IMR-90 (cell line): ENCODE results near the gene PCGF3. TPM values are rescaled to one million over a fixed set of nuclear protein-coding genes. Genes with fewer than 3 reads are reported as not detected.

Experiments
- ATAC-seq: fragments of 200-7000 bp; cut with Tn5 transposase; 2 replicates; pipeline ENCODE4 v1.9.1; 2020; ENCODE audit warnings: low read depth, mild to moderate bottlenecking, moderate library complexity
- BruUV-seq: library from RNA; stranded (reverse); fragments of 400-500 nt; replicated peaks from 2 replicates; lab custom pipeline; 2021; lab: Mats Ljungman, UMichigan
- CTCF ChIA-PET: fragments of 300-600 bp; formaldehyde crosslinking; extraction: SDS; loops from one replicate; lab custom pipeline; 2021; ENCODE audit warnings: antibody characterized with exemption; lab: Yijun Ruan, JAX
- POLR2A ChIA-PET: fragments of 300-600 bp; sonication (Branson Sonifier 250); formaldehyde crosslinking; loops from one replicate; lab custom pipeline; 2022; ENCODE audit warnings: antibody characterized with exemption; ENCODE audit not compliant: unreplicated experiment; lab: Charles Lee
- DNase-seq: peaks from one replicate; pipeline ENCODE4 v3.0.0; 2013
- H2AFZ ChIP-seq: replicated peaks from 2 replicates; pipeline ENCODE3; 2013; ENCODE audit warnings: low read length, mild to moderate bottlenecking; ENCODE audit not compliant: poor library complexity
- H2AK5ac ChIP-seq: 2 replicates; pipeline ENCODE4 v1.6.1; 2013; ENCODE audit warnings: low read depth, low read length, inconsistent platforms
- H2AK9ac ChIP-seq: replicated peaks from 2 replicates; pipeline ENCODE3; 2013; ENCODE audit warnings: mild to moderate bottlenecking, low read depth, low read length, moderate library complexity; ENCODE audit not compliant: poor library complexity
- H2BK120ac ChIP-seq: 2 replicates; pipeline ENCODE4 v1.6.1; 2013; ENCODE audit warnings: low read depth, low read length, inconsistent platforms
- H2BK15ac ChIP-seq: 3 replicates; pipeline ENCODE4 v1.6.1; 2013; ENCODE audit warnings: low read depth, low read length, inconsistent platforms
- H2BK20ac ChIP-seq: 2 replicates; pipeline ENCODE4 v1.6.1; 2013; ENCODE audit warnings: low read depth, mild to moderate bottlenecking, inconsistent platforms, low read length, moderate library complexity
- H2BK5ac ChIP-seq: 2 replicates; pipeline ENCODE4 v1.6.1; 2013; ENCODE audit warnings: mild to moderate bottlenecking, low read depth, low read length, inconsistent platforms; ENCODE audit not compliant: poor library complexity, severe bottlenecking
- H3K14ac ChIP-seq: replicated peaks from 2 replicates; pipeline ENCODE4 v1.6.1; 2013; ENCODE audit warnings: low read depth, low read length, inconsistent platforms
- H3K18ac ChIP-seq: 2 replicates; pipeline ENCODE4 v1.6.1; 2013; ENCODE audit warnings: low read depth, low read length, control low read depth
- H3K23ac ChIP-seq: 2 replicates; pipeline ENCODE4 v1.6.1; 2013; ENCODE audit warnings: low read depth, low read length, inconsistent platforms
- H3K27ac ChIP-seq: 2 replicates; pipeline ENCODE4 v1.5.1; 2013; ENCODE audit warnings: mild to moderate bottlenecking, control low read depth, low read length; ENCODE audit not compliant: insufficient read depth
- H3K27me3 ChIP-seq: 2 replicates; pipeline ENCODE4 v1.6.1; 2013; ENCODE audit warnings: low read length; ENCODE audit not compliant: control insufficient read depth, insufficient read depth
- H3K36me3 ChIP-seq: 2 replicates; pipeline ENCODE4 v1.6.1; 2013; ENCODE audit warnings: low read length, mixed read lengths; ENCODE audit not compliant: control insufficient read depth, insufficient read depth
- H3K4ac ChIP-seq: 2 replicates; pipeline ENCODE4 v1.6.1; 2013; ENCODE audit warnings: low read depth, low read length, inconsistent platforms
- H3K4me1 ChIP-seq: 2 replicates; pipeline ENCODE4 v1.6.1; 2013; ENCODE audit warnings: low read length, mixed read lengths; ENCODE audit not compliant: control insufficient read depth, insufficient read depth
- H3K4me2 ChIP-seq: 2 replicates; pipeline ENCODE4 v1.6.1; 2013; ENCODE audit warnings: low read depth, mild to moderate bottlenecking, control low read depth, low read length, moderate library complexity
- H3K4me3 ChIP-seq: 2 replicates; pipeline ENCODE4 v1.5.1; 2013; ENCODE audit warnings: low read depth, mild to moderate bottlenecking, control low read depth, low read length, moderate library complexity; ENCODE audit not compliant: insufficient read depth
- H3K56ac ChIP-seq: 2 replicates; pipeline ENCODE4 v1.6.1; 2013; ENCODE audit warnings: low read length, inconsistent platforms; ENCODE audit not compliant: insufficient read depth; ENCODE audit errors: extremely low read depth
- H3K79me1 ChIP-seq, 2 experiments: 2 replicates each; pipeline ENCODE4 v1.6.1; 2013; ENCODE audit warnings: low read length in 2 of 2, inconsistent platforms in 1 of 2, low read depth in 1 of 2
- H3K9ac ChIP-seq: 2 replicates; pipeline ENCODE4 v1.6.1; 2013; ENCODE audit warnings: low read depth, low read length, control low read depth
- H3K9me1 ChIP-seq: 2 replicates; pipeline ENCODE4 v1.6.1; 2013; ENCODE audit warnings: low read length, inconsistent platforms; ENCODE audit not compliant: insufficient read depth
- H3K9me3 ChIP-seq: 2 replicates; pipeline ENCODE4 v1.6.1; 2013; ENCODE audit warnings: low read length; ENCODE audit not compliant: control insufficient read depth, insufficient read depth
- H4K20me1 ChIP-seq: 2 replicates; pipeline ENCODE4 v1.6.1; 2013; ENCODE audit warnings: low read length, inconsistent platforms; ENCODE audit not compliant: insufficient read depth
- H4K5ac ChIP-seq: 2 replicates; pipeline ENCODE4 v1.6.1; 2013; ENCODE audit warnings: mild to moderate bottlenecking, low read depth, low read length, control low read depth
- H4K8ac ChIP-seq, 2 experiments: 2 replicates each; pipeline ENCODE4 v1.6.1; 2013; ENCODE audit warnings: low read depth in 2 of 2, low read length in 2 of 2, control low read depth in 1 of 2, inconsistent platforms in 1 of 2
- H4K91ac ChIP-seq: 2 replicates; pipeline ENCODE4 v1.6.1; 2013; ENCODE audit warnings: low read depth, low read length, inconsistent platforms; ENCODE audit not compliant: insufficient read depth
- CEBPB ChIP-seq: IDR thresholded peaks from 2 replicates; pipeline ENCODE4 v1.6.1; 2012; ENCODE audit warnings: low read depth, low read length, improper control_type of control experiment
- CHD1 ChIP-seq: IDR thresholded peaks from 2 replicates; pipeline ENCODE4 v1.6.1; 2012; ENCODE audit warnings: low read depth, low read length, improper control_type of control experiment
- FOS ChIP-seq: fragments of 150-350 bp; IDR thresholded peaks from 2 replicates; pipeline ENCODE4 v1.6.1; 2016; ENCODE audit warnings: low read depth, low read length
- MAZ ChIP-seq: IDR thresholded peaks from 2 replicates; pipeline ENCODE4 v1.6.1; 2012; ENCODE audit warnings: low read depth, mild to moderate bottlenecking, low read length, improper control_type of control experiment, moderate library complexity, borderline replicate concordance
- MXI1 ChIP-seq: IDR thresholded peaks from 2 replicates; pipeline ENCODE4 v1.6.1; 2012; ENCODE audit warnings: low read depth, mild to moderate bottlenecking, low read length, moderate library complexity, borderline replicate concordance
- NFE2L2 ChIP-seq: fragments of 150-350 bp; IDR thresholded peaks from 2 replicates; pipeline ENCODE4 v1.6.1; 2016; ENCODE audit warnings: low read depth, mild to moderate bottlenecking, low read length
- POLR2A ChIP-seq: IDR thresholded peaks from 2 replicates; pipeline ENCODE4 v1.6.1; 2012; ENCODE audit warnings: mild to moderate bottlenecking, low read depth, low read length
- RAD21 ChIP-seq: IDR thresholded peaks from 2 replicates; pipeline ENCODE4 v1.6.1; 2012; ENCODE audit warnings: low read length, improper control_type of control experiment
- SMC3 ChIP-seq: fragments of 150-350 bp; IDR thresholded peaks from 2 replicates; pipeline ENCODE4 v1.6.1; 2016; ENCODE audit warnings: low read depth, mild to moderate bottlenecking, antibody characterized with exemption, low read length, moderate library complexity
- WGBS, 2 experiments: methylation state at CpG; one replicate each; pipeline versions ENCODE4 v1.1.5 to v1.1.7; 2013; ENCODE audit warnings: missing lambda C conversion rate in 2 of 2; ENCODE audit not compliant: insufficient read length in 1 of 2; ENCODE audit errors: extremely low coverage in 2 of 2; 5-methylcytosine and 5-hydroxymethylcytosine counted together
- dilution Hi-C: fragments of 300-500 bp; cut with HindIII; formaldehyde crosslinking; loops from one replicate; pipeline ENCODE4 v1.14.3; 2018; ENCODE audit warnings: low sequenced_read_pairs; ENCODE audit not compliant: unreplicated experiment
- in situ Hi-C: fragments of 300-500 bp; cut with MboI; formaldehyde crosslinking; loops from 3 replicates; pipeline ENCODE4 v1.14.3; 2019; ENCODE audit warnings: low sequenced_read_pairs, inconsistent platforms, mixed read lengths
- intact Hi-C: fragments of 100-400 bp; cut with micrococcal nuclease; formaldehyde crosslinking; loops from 2 replicates; pipeline ENCODE4 v1.10.0; 2022
- polyA plus RNA-seq, 3 experiments: library from polyadenylated mRNA; depleted of rRNA; stranded (reverse); fragments of >200 nt; gene quantifications; 2 replicates each; pipeline ENCODE4 v1.2.3, GENCODE V29; 2012; ENCODE audit warnings: low replicate concordance in 1 of 3
- total RNA-seq: library from RNA; depleted of rRNA; stranded (reverse); fragments of >200 nt; gene quantifications from 2 replicates; pipeline ENCODE4 v1.2.3, GENCODE V29; 2012
- TF ChIP-seq, protein P1 (sequence below): fragments of 150-350 bp; IDR thresholded peaks from 2 replicates; pipeline ENCODE4 v1.6.1; 2017; ENCODE audit warnings: mild to moderate bottlenecking, antibody characterized with exemption, low read length, low read depth
- TF ChIP-seq, protein P2 (sequence below): conservative IDR thresholded peaks from 2 replicates; pipeline ENCODE4 v1.5.1; 2012; ENCODE audit warnings: mild to moderate bottlenecking, low read depth, low read length, improper control_type of control experiment
- TF ChIP-seq, protein P3 (sequence below): fragments of 150-350 bp; IDR thresholded peaks from 2 replicates; pipeline ENCODE4 v1.6.1; 2016; ENCODE audit warnings: low read depth, mild to moderate bottlenecking, low read length, moderate library complexity, borderline replicate concordance

Gene PCGF3
- total and polyA plus RNA-seq, 2 of the 4 experiments (the other 2 are of a cell fraction): 40.0 to 55.3 TPM

DNA sequence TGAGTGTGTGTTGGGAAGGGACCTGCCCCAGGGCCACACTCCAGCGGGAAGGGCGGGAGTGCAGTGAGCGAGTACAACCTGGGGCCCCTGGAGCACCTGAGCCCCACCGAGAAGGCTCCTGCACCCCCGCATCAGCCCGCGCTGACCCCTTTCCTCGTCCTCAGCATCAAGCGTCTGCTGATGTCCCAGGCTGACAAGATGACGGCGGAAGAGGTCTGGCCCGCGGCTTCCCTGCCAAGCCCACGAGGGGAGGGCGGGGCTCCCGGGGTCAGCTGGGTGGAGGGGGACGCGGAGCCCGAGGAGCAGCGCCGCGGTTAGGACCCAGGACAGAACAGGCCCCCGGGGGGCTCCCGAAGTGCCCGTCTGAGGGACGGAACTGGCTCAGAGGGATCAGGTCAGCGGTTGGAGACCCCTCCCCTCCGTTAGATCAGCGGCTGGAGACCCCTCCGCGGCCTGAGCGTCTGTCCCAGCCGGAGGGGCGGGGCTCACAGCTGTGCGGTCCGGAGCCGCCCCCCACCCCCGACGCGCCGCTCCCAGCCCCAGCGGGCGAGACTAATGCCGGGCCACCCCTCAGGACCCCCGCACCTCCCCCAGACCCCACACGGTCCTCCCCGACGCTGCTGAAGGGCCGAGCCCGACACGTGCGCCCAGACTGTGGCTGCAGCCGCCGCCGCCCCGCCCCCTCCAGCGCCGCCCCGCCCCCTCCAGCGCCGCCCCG is 24.5 kb upstream of the PCGF3 start (continued):
- no peak for TF ChIP-seq POLR2A

DNA sequence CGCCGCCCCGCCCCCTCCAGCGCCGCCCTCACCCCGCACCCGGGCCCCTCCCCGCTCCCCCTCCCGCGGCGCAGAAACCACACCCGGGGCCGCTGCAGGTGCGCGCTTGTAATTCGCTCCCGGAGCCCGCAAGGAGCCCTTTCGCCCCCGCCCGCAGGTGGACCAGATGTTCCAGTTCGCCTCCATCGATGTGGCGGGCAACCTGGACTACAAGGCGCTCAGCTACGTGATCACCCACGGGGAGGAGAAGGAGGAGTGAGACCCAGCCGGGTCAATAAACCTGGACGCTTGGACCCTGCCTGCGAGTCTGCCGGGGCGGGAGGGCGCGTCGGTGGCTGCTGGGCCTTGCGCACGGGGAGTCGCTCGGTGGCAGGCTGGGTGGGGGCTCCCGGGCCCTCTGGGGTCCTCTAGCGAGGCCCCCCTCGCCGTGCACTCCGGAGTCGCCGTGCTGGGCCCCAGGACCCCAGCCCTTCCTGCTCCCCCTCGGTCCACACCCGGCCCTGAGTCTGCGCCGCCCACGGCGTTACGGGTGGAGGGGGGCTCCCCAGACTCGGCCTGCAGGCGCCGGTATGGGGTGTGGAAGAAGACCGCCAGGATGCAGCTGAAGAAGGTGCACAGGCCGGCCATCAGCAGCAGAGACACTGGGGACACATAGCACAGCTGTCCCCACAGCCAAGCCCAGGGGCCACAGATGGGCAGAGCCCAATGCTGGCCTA is 23.7 kb upstream of the PCGF3 start:
- intact Hi-C loops (no loop called here), in situ Hi-C loops (no loop called here)

More for the DNA sequence above, 23.7 kb upstream of the PCGF3 start:
- no peaks in the 10 kb centered on the region for H3K9me3 ChIP-seq
- no TSS peak for BruUV-seq
- dilution Hi-C loops: no loop called here
- WGBS, 2 experiments: 97% methylated on average over 19 of the region's 58 CpGs; no CpG with 5 or more reads in 1 of the 2 experiments
- H2AK9ac ChIP-seq: no peak overlapping the region
- H3K4me1 ChIP-seq: peaks cover 4% of the 10 kb centered on the region
- no peak for ATAC-seq
- TF ChIP-seq, protein P1, sequence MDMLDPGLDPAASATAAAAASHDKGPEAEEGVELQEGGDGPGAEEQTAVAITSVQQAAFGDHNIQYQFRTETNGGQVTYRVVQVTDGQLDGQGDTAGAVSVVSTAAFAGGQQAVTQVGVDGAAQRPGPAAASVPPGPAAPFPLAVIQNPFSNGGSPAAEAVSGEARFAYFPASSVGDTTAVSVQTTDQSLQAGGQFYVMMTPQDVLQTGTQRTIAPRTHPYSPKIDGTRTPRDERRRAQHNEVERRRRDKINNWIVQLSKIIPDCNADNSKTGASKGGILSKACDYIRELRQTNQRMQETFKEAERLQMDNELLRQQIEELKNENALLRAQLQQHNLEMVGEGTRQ: no peak
- TF ChIP-seq SMC3 (no peak), RAD21 (no peak), FOS (no peak), MAZ (no peak), NFE2L2 (no peak), POLR2A (no peak), MXI1 (no peak), CHD1 (no peak), CEBPB (no peak)
- TF ChIP-seq, protein P2, sequence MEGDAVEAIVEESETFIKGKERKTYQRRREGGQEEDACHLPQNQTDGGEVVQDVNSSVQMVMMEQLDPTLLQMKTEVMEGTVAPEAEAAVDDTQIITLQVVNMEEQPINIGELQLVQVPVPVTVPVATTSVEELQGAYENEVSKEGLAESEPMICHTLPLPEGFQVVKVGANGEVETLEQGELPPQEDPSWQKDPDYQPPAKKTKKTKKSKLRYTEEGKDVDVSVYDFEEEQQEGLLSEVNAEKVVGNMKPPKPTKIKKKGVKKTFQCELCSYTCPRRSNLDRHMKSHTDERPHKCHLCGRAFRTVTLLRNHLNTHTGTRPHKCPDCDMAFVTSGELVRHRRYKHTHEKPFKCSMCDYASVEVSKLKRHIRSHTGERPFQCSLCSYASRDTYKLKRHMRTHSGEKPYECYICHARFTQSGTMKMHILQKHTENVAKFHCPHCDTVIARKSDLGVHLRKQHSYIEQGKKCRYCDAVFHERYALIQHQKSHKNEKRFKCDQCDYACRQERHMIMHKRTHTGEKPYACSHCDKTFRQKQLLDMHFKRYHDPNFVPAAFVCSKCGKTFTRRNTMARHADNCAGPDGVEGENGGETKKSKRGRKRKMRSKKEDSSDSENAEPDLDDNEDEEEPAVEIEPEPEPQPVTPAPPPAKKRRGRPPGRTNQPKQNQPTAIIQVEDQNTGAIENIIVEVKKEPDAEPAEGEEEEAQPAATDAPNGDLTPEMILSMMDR: no peak
- TF ChIP-seq, protein P3, sequence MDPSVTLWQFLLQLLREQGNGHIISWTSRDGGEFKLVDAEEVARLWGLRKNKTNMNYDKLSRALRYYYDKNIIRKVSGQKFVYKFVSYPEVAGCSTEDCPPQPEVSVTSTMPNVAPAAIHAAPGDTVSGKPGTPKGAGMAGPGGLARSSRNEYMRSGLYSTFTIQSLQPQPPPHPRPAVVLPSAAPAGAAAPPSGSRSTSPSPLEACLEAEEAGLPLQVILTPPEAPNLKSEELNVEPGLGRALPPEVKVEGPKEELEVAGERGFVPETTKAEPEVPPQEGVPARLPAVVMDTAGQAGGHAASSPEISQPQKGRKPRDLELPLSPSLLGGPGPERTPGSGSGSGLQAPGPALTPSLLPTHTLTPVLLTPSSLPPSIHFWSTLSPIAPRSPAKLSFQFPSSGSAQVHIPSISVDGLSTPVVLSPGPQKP: no peak
- no peak overlapping the region for H3K56ac ChIP-seq
- H4K8ac ChIP-seq: no peak overlapping the region
- no peaks in the 10 kb centered on the region for H3K79me1 ChIP-seq
- H3K4me2 ChIP-seq: no peak overlapping the region
- no peak overlapping the region for H2BK20ac ChIP-seq
- no peak overlapping the region for H3K27ac ChIP-seq
- no peak overlapping the region for H2AFZ ChIP-seq
- no peak overlapping the region for H3K23ac ChIP-seq
- no peak overlapping the region for H2BK120ac ChIP-seq
- no peaks in the 10 kb centered on the region for H3K27me3 ChIP-seq
- DNase-seq: no peak
- ChIA-PET POLR2A (no interaction called here), CTCF (no interaction called here)
- no peak overlapping the region for H3K4ac ChIP-seq
- no peak overlapping the region for H3K4me3 ChIP-seq
- H4K91ac ChIP-seq: no peak overlapping the region
- no peak overlapping the region for H2BK15ac ChIP-seq
- no peak overlapping the region for H3K14ac ChIP-seq
- peaks cover under 1% of the 10 kb centered on the region; the same call in 1 of the 2 replicates for H3K9me1 ChIP-seq
- no peaks in the 10 kb centered on the region for H4K20me1 ChIP-seq
- H3K18ac ChIP-seq: no peak overlapping the region
- no peak overlapping the region for H4K5ac ChIP-seq
- no peak overlapping the region for H3K9ac ChIP-seq
- H2AK5ac ChIP-seq: no peak overlapping the region
- H2BK5ac ChIP-seq: no peak overlapping the region
- H3K36me3 ChIP-seq: no peaks in the 10 kb centered on the region
